PC-3 (cell line): ENCODE data around the gene AP3B1. TPM values are rescaled to one million over a fixed set of nuclear protein-coding genes. Genes with fewer than 3 reads are reported as not detected.

ENCODE experiments used
- ATAC-seq: fragments of 200-7000 bp; cut with Tn5 transposase; 2 replicates; pipeline ENCODE4 v1.9.1; 2020; ENCODE audit warnings: mild to moderate bottlenecking, moderate library complexity
- BruUV-seq: library from RNA; stranded (reverse); fragments of 400-500 nt; replicated peaks from 2 replicates; lab custom pipeline; 2021; lab: Mats Ljungman, UMichigan
- CTCF ChIA-PET: fragments of 300-600 bp; sonication (Branson Sonifier 250); formaldehyde crosslinking; loops from one replicate; lab custom pipeline; 2022; ENCODE audit warnings: antibody characterized with exemption; lab: Charles Lee
- POLR2A ChIA-PET: fragments of 300-600 bp; sonication (Branson Sonifier 250); formaldehyde crosslinking; loops from one replicate; lab custom pipeline; 2022; ENCODE audit warnings: antibody characterized with exemption; ENCODE audit not compliant: unreplicated experiment; lab: Charles Lee
- DNase-seq: peaks from one replicate; pipeline ENCODE4 v3.0.0-alpha.2; 2015
- H2AFZ ChIP-seq: fragments of 300-600 bp; sonication (generic); 2 replicates; pipeline ENCODE4 v1.6.0; 2016; ENCODE audit warnings: antibody characterized with exemption, low read length
- H3F3A ChIP-seq: fragments of 300-600 bp; sonication (generic); one replicate; pipeline ENCODE4 v1.6.0; 2017; ENCODE audit warnings: antibody characterized with exemption, low read length, control low read depth, mild to moderate bottlenecking; ENCODE audit not compliant: unreplicated experiment
- H3K27ac ChIP-seq: fragments of 300-600 bp; sonication (generic); 2 replicates; pipeline ENCODE4 v1.5.1; 2016; ENCODE audit warnings: mild to moderate bottlenecking, low read length
- H3K27me3 ChIP-seq: fragments of 300-600 bp; sonication (generic); 2 replicates; pipeline ENCODE4 v1.6.1; 2016; ENCODE audit warnings: low read length, mixed read lengths
- H3K36me3 ChIP-seq: fragments of 300-600 bp; sonication (generic); 2 replicates; pipeline ENCODE4 v1.6.1; 2016; ENCODE audit warnings: low read depth, mixed run types, low read length, mixed read lengths
- H3K4me1 ChIP-seq: fragments of 300-600 bp; sonication (generic); 2 replicates; pipeline ENCODE4 v1.5.1; 2016; ENCODE audit warnings: low read length; ENCODE audit not compliant: insufficient read depth
- H3K4me2 ChIP-seq: fragments of 300-600 bp; sonication (generic); 2 replicates; pipeline ENCODE4 v1.6.0; 2016; ENCODE audit warnings: low read length
- H3K4me3 ChIP-seq: fragments of 300-600 bp; sonication (generic); 2 replicates; pipeline ENCODE4 v1.5.1; 2016; ENCODE audit warnings: mild to moderate bottlenecking, low read length, mixed read lengths
- H3K79me2 ChIP-seq: fragments of 300-600 bp; sonication (generic); 2 replicates; pipeline ENCODE4 v1.6.1; 2017; ENCODE audit warnings: low read length, mixed read lengths
- H3K9ac ChIP-seq: fragments of 300-600 bp; sonication (generic); 2 replicates; pipeline ENCODE4 v1.6.0; 2016; ENCODE audit warnings: mild to moderate bottlenecking, low read length
- H3K9me2 ChIP-seq: fragments of 300-600 bp; sonication (generic); replicated peaks from 2 replicates; pipeline ENCODE4 v1.6.1; 2016; ENCODE audit warnings: mixed run types, low read length, mixed read lengths
- H3K9me3 ChIP-seq: fragments of 300-600 bp; sonication (generic); 2 replicates; pipeline ENCODE4 v1.6.1; 2016; ENCODE audit warnings: low read length, mixed read lengths
- H4K20me1 ChIP-seq: fragments of 300-600 bp; sonication (generic); 2 replicates; pipeline ENCODE4 v1.6.1; 2016; ENCODE audit warnings: low read length, mixed read lengths
- CTCF ChIP-seq: fragments of 300-600 bp; sonication (generic); conservative IDR thresholded peaks from 2 replicates; pipeline ENCODE4 v1.5.1; 2017; ENCODE audit warnings: antibody characterized with exemption, low read depth, mild to moderate bottlenecking, low read length
- EZH2 ChIP-seq: fragments of 300-600 bp; sonication (generic); IDR thresholded peaks from one replicate; pipeline ENCODE4 v1.6.1; 2017; ENCODE audit warnings: antibody characterized with exemption, mild to moderate bottlenecking, low read length; ENCODE audit not compliant: unreplicated experiment
- EZH2phosphoT487 ChIP-seq: fragments of 300-600 bp; sonication (generic); IDR thresholded peaks from 2 replicates; pipeline ENCODE4 v1.6.1; 2018; ENCODE audit warnings: mild to moderate bottlenecking, antibody characterized with exemption, low read length, borderline replicate concordance
- intact Hi-C: fragments of 100-400 bp; cut with micrococcal nuclease; formaldehyde crosslinking; loops from 2 replicates; pipeline ENCODE4 v1.9.0; 2023
- total RNA-seq: library from RNA; depleted of rRNA; stranded (reverse); fragments of >200 nt; gene quantifications from 2 replicates; pipeline ENCODE4 v1.2.3, GENCODE V29; 2014

AP3B1 gene
- total RNA-seq, 1 experiment from 2014 or later: 25.7 TPM

- no peaks in the 10 kb centered on the region for H3K79me2 ChIP-seq
- H3K9me2 ChIP-seq: no peaks in the 10 kb centered on the region
- DNase-seq: no peak
- no peak overlapping the region for H3K9ac ChIP-seq
- H3K27ac ChIP-seq: no peak overlapping the region
- H3K27me3 ChIP-seq: no peaks in the 10 kb centered on the region
- ChIA-PET CTCF (no interaction called here), POLR2A (no interaction called here)
- H3F3A ChIP-seq: no peaks in the 10 kb centered on the region
- H4K20me1 ChIP-seq: no peaks in the 10 kb centered on the region
- no peak for ATAC-seq
- TF ChIP-seq EZH2phosphoT487 (no peak), CTCF (no peak), EZH2 (no peak)
- no peaks in the 10 kb centered on the region for H3K9me3 ChIP-seq
- H2AFZ ChIP-seq: no peak overlapping the region
- H3K4me3 ChIP-seq: no peak overlapping the region
- intact Hi-C loops: no loop called here
- no peaks in the 10 kb centered on the region for H3K4me1 ChIP-seq
- BruUV-seq: no TSS peak
- no peaks in the 10 kb centered on the region for H3K36me3 ChIP-seq
- no peak overlapping the region for H3K4me2 ChIP-seq
Measured at GRCh38 chr5:78112931-78113330, 181.6 kb downstream of the AP3B1 start.

GRCh38 chr5:78109891-78110324 lies 184.6 kb downstream of the AP3B1 start:
- Histone ChIP-seq H3K9me2 (no peaks in the 10 kb centered on the region), H4K20me1 (no peaks in the 10 kb centered on the region), H3K9ac (no peak overlapping the region), H3K27me3 (no peaks in the 10 kb centered on the region), H3K4me3 (no peak overlapping the region), H3K27ac (no peak overlapping the region), H3K9me3 (no peaks in the 10 kb centered on the region), H3F3A (no peaks in the 10 kb centered on the region), H3K4me1 (no peaks in the 10 kb centered on the region), H3K36me3 (no peaks in the 10 kb centered on the region), H3K4me2 (no peak overlapping the region), H3K79me2 (no peaks in the 10 kb centered on the region), H2AFZ (no peak overlapping the region)
- intact Hi-C loops: no loop called here
- POLR2A ChIA-PET: no interaction called here
- no TSS peak for BruUV-seq
- ATAC-seq (no peak), DNase-seq (no peak)
- TF ChIP-seq EZH2phosphoT487: no peak
- TF ChIP-seq EZH2: no peak
- TF ChIP-seq CTCF: no peak
- CTCF ChIA-PET: no interaction called here

GRCh38 chr5:78108564-78108963 lies 185.9 kb downstream of the AP3B1 start:
- POLR2A ChIA-PET: no interaction called here
- TF ChIP-seq CTCF (no peak), EZH2phosphoT487 (no peak), EZH2 (no peak)
- Histone ChIP-seq H3F3A (no peaks in the 10 kb centered on the region), H3K9me3 (no peaks in the 10 kb centered on the region), H3K4me2 (no peak overlapping the region), H3K4me1 (no peaks in the 10 kb centered on the region), H3K9me2 (no peaks in the 10 kb centered on the region), H3K27me3 (no peaks in the 10 kb centered on the region), H3K79me2 (no peaks in the 10 kb centered on the region), H2AFZ (no peak overlapping the region), H3K36me3 (no peaks in the 10 kb centered on the region), H3K4me3 (no peak overlapping the region), H4K20me1 (no peaks in the 10 kb centered on the region), H3K27ac (no peak overlapping the region), H3K9ac (no peak overlapping the region)
- intact Hi-C loops: no loop called here
- DNase-seq: no peak
- ATAC-seq: no peak
- no TSS peak for BruUV-seq
- CTCF ChIA-PET: interaction anchor here (0.6 kb wide), 1 partner anchor 164 kb away, joined by 3 read pairs; no protein-coding TSS in a partner anchor
